RPMI8226 (cell line): ENCODE measurements around the gene PUS7.
"Not testable (repeated sequence)": the region's sequence is repeated elsewhere in the genome, so short reads cannot be mapped to it uniquely, and the experiment has no call there.

ENCODE experiments used
- DNase-seq: peaks from one replicate; pipeline ENCODE4 v3.0.0-alpha.2; 2015

PUS7 gene

DNA sequence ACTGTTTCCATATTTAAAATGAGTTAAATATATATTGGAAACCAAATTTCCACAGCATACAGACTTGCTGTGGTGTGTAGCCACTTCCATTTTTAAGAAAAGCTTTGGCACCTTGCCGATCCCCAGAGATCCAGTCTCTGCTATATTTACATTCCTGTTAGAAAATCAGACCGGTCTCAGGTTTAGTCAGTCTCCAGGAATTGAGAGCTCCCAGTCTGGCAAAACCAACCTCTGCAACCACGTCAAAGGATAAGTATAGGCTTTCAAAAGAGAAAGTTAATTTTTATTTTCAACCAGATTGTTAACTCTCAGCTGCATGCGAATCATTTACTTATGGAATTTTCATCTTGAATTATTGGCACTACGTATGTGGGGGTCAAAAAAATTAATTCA, 28.2 kb downstream of the PUS7 start:
- DNase-seq = no peak

DNA sequence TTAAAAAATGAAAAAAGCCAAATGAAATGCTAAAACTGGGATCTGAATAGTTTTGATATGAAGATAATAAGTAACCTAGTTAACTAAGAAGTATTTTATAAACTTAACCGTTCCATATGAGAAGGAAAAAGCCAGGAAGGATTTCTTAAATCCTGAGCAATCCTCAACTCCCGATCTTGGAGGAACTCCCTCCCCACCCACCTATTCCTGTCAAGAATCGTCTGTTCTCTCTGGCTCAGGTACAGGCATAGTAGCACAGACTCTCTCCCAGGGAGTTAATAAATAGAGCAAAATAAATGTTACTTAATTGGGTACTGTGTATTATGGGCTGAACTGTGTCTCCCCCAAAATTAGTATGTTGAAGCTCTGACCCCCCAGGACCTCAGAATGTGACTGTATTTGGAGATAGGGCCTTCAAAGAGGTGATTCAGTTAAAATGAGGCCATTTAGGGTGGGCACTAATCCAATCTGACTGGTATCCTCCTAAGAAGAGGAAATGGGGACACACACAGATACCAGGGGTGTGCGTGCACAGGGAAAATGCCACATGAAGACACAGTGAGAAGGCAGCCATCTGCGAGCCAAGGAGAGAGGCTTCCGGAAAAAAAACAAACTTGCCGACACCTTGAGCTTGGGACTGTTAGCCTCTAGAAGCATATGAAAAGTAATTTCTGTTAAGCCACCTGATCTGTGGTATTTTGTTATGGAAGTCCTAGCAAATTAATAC, 28.7 kb downstream of the PUS7 start:
- no peak for DNase-seq

DNA sequence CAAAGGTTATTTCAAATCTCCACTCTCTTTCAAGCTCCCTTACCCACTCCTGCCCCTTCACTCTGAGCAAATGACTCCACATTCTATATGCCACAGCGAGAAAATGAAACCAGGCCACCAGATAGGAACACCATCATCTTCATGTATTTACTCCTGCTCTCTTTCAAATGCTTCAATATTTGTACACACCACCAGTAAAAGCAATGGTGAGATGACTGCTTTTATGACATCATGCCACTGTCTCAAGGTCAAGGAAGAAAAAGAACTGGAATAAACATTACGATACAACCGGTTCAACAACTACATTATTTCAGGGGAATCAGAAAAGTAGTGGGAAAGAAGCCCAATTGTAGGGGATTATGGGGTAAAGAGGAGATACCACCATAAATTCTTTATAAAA, 32.7 kb downstream of the PUS7 start:
- no peak for DNase-seq

DNA sequence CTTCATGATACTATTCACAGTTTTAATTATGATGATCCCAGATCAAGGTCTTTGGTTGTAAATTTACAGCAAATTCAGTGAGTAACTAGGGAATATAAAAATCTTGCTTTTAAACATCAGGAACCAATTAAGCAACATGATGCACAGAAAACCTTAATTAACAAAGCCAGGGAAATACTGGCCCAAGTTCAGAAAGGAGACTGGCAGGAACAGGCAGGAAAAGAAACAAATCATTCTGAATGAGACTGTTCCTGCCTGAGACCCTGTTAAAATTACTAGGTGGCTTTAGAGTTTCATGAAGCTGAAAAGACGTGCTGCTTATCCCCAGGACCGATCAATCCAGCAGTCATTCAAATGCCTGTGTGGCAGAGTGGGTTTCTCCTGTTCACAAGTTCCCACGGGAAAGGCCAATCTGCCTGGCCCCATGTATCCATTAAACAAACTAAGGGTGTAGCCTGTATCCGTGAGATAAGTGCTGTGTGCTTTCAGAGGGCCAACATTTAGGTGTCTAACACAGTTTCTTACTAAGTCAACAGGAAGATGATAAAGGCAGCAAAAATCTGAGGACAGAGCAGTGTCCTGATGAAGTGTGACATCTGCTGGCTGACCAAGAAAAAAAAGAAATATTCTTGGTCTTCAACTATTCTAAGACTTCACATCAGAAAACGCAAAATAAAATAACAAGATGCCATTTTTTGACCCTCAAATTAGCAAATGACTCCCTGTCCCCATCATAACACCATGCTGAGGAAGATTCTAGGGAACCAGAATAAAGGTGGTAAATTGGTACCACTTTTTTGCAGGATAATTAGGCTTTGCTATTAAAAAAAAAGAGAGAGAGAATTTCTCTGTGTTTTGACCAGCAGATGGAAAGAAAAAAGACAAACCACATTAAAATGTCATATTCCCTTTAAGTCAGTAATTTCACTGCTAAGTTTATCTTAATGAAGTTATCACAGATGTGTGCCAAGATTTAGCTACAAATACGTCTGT, 34.2 kb downstream of the PUS7 start:
- no peak for DNase-seq

DNA sequence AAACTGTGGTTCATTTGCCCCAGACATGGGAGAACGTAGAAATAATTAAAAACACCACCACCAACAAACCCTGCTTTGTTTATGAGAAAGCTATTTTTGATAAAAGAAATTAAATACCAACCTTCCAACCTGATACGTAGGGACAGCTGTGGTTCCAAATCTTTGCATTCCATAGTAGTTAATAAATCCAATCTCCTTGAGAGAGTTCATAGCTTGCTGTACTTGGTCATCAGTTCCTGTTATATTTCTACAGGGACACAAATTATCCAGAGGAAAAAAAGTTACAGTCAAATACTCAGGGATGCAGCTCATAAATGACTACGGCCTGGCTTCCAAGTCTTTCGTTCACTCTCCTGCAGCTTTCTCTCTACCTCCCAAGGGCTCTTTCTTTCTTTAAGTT, 41.1 kb downstream of the PUS7 start:
- DNase-seq = no peak

DNA sequence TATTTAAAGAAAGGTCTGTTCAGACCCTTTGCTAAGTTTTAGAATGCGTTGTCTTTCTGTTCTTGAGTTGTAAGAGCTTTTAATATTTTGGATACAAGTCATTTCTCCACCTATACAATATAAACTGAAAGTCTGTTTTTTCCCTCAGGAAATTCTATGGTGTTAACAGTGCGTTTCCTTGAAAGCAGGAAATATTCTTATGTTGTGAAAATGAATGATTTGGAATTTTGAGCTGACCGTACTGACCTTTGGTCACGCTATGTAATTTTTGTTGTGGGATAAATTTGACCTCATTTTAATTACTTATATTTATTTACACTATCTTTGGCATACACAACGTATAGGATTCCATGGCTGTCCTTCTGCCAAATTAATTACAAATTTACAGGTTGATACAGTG, 43.5 kb downstream of the PUS7 start:
- DNase-seq = no peak

DNA sequence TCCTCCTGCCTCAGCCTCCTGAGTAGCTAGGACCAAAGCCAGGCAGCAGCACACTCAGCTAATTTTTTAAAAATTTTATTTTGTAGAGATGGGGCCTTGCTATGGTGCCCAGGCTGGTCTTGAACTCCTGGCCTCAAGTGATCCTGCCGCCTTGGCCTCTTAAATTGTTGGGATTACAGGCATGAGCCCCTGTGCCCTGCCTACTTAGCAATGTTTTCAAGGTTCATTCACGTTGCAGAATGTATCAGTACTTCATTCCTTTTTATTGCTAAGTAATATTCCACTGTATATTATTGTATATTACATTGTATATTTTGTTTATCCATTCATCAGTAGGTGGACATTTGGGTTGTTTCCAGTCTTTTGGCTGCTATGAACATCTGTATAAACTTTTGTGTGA, 44.2 kb downstream of the PUS7 start:
- no peak for DNase-seq

DNA sequence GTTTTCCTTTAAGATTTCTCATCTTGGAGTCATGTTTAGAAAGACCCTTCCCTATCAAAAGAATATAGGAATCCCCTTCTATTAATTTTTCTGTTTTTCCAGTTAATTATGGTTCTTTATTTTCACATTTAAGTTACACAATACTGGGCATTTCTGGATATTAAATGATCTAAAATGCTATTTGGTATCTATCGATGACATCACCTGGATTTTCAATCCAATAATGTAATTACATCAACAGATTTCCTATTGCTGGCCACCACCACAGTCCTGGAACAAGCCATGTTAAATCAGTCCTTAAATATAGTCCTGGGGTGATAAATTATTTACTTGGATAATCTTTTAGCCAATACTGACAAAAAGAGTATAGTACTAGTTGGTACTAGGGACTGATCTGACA, 48.0 kb downstream of the PUS7 start:
- DNase-seq = no peak

DNA sequence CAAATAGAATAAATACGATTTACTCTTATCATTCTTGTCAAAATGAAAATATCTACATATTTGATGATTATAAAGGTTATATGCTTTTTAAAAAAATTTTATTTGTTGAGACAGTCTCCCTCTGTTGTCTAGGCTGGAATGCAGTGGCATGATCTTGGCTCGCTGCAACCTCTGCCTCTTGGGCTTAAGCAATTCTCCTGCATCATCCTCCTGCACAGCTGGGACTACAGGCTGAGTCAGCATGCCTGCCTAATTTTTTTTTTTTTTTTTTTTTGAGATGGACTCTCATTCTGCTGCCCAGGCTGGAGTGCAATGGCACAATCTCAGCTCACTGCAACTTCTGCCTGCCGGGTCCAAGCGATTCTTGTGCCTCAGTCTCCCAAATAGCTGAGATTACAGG, 48.9 kb downstream of the PUS7 start:
- DNase-seq = peak; percentile 21

DNA sequence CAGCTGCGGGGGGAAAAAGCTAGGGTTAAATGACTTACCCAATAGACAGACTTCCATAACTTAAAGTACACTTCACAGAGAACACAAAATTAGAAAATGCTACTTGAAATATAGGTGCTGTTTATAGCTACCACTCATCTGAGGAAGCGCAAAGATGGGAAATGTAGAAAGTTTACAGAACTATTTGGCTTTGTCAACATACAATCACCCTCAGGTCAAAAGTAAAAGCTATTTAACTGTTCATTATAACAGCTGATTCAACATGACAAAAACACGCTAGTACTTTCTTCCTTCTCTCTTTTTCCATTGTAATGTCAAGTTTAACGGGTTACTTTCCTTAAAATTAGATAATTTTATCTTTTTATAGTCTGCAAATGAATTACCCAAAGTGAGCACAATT, 51.2 kb downstream of the PUS7 start:
- DNase-seq = no peak

DNA sequence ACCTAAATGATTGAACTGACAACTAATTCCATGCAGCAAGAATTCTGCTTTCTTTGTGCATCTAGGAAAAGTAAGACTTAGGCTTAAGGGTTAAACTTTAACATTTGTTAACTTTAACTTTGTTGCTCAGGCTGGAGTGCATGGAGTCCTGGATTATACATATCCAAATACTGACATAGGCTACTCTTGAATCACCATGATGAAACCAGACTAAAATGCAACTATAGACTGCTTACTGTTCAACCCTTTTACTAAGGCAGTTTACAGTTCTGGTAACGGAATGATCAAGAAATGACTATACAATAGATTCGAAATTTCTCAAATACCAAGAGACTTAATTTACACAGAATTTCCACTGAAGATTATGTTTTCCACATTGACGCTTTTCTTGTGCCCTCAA, 52.0 kb downstream of the PUS7 start:
- DNase-seq = no peak

DNA sequence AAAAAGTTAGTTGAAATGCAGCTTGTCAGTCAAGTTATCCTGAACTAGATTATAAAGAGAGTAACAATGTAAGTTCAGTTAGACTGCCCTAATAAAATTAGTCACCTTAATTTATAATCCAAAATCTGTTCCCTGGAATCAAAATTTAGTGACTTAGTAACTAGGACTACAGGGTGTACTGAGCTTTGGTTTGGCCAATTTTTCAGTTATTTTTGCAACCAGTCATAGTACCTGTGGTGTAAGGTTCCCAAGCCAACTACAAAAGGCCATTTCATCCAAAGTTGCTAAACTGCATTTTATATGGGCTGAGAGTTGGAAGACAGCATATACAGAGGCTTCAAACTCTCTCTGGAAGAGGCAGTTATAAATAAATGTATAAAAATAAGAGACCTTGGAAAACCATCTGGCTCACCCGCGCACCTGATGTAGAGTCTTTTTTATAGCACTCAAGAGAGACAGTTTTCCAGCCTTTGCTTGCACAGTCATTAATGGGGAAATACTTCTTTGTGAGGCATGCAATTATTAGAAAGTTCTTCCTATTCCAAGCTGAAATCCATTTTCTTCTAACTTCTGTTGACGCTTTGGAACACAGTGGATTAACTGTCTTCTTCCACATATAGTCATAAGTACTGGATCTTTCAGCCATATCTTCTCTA, 59.2 kb downstream of the PUS7 start:
- no peak for DNase-seq

DNA sequence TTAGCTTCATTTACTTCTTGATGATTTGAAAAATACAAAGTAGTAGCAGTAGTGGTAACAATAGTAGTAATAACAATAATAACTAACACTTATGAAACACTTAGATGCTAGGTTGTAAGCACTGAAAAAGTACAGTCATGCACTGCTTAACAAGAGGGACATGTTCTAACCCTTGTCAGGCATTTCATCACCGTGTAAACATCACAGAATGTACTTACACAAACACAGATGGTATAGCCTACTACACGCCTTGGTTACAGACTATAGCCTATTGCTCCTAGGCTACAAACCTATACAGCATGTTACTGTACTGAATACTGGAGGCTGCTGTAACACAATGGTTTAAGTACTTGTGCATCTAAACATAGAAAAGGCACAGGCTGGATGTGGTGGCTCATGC, 60.6 kb downstream of the PUS7 start:
- no peak for DNase-seq

DNA sequence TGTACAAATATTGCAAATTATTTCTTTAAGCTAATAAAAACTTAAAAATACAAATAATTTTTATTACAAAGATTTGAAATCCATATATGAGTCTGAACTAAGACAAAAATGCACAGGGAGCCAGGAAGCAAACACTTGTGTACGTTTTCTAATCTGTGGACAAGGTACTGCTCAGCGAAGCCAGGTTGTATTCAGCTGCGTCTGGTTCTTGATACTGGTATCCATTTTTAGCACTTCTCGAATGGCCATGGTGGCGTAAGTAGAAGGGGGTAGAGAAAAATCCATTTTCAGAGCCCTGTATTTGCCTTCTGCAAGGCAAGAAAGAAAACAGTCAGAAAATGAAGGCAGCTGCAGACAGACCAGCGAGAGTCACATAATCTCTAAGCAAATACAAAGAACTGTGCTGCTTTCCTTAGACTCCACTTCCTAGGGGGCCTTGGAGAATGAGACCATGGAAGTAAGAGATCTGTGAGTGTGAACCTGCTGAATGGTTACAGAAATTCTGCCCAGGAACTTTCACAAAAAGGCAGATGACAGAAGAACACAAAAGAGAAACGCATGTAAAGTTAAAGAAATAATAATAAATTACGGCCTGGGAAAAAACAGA, 64.3 kb downstream of the PUS7 start:
- no peak for DNase-seq

DNA sequence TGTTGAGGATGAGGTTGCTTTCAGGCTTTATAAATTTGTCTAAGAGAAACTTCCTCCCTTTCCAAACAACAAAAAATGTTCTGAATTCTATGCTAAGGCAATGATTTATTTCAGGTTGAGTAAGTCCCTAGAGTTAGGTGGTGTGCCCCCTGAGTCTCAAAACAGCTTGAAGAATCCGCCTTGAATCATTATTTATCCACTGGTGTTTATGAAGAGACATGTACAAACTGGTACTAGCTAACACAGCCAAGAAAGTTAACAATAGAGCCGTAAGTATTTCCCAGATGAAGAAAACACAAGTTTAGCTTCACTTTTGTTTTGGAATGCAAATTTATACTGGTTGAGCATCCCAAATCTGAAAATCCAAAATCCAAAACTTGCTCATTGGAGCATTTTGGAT, 67.2 kb downstream of the PUS7 start:
- DNase-seq = no peak

DNA sequence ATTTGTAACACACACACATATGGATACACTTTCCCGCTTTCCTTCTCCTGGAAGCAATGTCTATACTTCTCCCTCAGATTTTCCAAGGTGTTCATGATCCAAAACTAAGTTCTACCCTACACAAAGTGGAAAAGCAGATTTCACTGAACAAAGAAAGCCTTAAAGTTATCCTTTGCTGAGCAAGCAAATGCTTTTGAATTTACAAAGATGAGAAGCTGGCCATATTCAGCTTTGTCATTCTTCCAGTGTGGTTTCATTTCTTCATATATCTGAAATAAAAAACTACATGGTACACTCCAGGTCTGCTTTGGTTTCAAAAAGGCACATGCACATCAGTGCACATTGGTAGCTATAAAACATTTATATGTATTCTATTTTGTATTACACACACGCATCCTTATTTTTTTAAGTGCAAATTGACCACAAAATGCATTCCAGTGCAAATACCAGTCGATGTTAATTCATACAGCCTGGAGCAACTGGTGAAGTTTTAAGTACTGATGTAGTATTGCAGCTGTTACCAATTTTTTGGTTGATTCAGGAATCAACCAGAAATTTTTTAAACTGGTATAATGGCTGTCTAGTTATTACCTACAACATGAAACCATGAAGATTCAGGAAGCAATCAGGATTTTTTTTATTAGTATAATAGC, 67.8 kb downstream of the PUS7 start:
- peak; percentile 13 for DNase-seq

DNA sequence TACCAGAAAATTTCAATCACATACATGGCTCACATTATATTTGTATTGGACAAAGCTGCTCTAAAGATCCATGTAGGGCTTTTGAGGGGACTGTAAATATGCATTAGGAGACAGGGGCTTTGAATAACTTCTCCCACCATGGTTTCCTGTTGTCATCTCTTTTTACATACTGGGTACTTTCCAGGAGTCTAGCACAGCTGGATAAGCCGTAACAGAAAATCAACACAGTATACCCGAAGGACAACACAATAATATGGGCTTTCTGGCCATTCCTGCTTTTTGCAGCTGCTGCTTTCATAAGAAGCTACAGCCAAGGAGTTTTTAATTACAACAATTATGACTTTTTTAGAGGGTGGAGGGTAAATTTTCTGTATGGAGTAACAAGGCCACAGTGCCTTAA, 70.0 kb downstream of the PUS7 start:
- no peak for DNase-seq

DNA sequence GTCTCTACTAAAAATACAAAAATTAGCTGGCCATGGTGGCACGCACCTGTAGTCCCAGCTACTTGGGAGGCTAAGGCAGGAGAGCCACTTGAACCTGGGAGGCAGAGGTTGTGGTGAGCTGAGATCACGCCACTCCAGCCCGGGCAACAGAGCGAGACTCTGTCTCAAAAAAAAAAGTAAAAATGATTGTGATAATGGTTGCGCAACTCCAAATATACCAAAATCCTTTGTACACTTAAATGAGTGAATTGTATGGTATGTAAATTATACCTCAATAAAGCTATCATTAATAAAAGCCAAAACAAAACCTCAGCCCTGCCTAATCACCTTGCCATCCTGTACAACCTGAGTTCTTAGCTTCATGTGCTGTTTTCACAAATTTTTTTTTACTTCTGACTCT, 71.2 kb downstream of the PUS7 start:
- DNase-seq = not testable (repeated sequence)

DNA sequence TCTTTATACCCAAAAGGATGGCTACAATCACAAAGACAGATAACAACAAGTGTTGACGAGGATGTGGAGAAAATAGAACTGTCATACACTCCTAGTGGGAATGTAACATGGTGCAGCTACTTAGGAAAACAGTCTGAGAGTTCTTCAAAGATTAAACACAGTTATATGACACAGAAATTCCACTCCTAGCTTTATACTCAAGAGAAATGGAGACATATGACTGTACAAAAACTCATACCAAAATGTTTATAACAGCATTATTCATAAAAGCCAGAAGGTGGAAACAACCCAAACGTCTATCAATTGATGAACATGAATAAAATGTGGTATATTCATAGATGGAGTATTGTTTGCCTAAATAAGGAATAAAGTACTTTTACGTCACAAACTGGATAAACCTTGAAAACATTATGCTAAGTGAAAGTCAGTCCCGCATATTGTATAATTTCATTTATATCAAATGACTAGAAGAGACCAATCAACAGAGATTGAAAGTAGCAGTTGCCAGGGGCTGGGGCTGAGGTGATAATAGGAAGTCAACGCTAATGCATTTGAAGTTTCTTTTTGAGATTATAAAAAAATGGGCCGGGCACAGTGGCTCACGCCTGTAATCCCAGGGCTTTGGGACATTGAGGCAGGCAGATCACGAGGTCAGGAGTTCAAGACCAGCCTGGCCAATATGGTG, 71.8 kb downstream of the PUS7 start:
- no peak for DNase-seq

DNA sequence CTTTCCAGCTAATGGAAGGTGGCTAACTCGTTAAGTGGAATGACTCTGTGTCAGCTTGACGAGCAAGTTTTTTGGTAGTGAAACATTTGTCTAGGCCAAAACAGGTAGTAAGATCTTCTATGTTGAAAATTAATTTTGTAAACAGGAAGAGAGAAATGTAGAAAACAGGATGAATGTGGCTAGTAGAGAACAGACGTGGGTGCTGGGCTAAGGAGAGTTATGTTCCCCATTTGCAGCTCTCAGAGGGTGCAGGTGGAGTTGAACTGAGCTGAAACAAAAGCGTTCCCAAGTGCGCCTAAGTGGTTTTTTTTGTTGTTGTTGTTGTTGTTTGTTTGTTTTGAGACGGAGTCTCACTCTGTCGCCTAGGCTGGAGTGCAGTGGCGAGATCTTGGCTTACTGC, 73.9 kb downstream of the PUS7 start:
- no peak for DNase-seq

DNA sequence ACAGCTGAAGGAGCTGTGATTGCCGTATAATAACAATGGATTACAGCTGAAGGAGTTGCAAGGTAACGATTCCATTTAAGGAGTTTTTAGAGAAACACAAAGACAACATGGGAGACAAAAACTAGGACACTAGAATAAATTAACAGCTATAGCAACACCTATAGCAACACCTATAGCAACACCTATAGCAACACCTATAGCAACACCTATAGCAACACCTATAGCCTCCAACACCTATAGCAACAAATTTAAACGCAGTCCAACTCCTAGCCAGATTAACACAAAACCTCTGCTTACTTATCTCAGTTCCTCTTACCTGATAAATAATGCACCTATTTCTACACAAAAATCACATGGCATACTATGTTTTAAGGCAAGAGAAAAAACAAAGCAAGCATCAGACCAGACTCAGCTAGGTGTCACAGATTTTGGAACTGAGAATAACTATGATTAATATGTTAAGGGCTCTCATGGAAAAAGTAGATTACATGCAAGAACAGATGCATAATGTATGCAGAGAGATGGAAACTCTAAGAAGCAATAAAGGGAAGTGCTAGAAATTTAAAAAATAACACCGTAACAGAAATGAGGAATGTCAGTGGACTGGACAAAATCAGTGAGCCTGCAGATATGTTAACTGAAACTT, 77.6 kb downstream of the PUS7 start:
- DNase-seq = no peak

DNA sequence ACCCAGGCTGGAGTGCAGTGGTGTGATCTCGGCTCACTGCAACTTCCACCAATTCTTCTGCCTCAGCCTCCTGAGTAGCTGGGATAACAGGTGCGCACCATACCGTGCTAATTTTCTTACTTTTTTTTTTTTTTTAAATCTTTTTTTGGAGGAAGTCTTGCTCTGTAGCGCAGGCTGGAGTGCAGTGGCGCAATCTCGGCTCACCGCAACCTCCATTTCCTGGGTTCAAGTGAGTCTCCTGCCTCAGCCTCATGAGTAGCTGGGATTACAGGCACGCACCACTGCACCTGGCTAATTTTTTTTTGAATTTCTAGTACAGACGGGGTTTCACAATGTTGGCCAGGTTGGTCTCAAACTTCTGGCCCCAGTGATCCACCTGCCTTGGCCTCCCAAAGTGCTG, 79.9 kb downstream of the PUS7 start:
- DNase-seq = not testable (repeated sequence)
